NCI-H510A (cell line): Measurements from ENCODE around the gene ENPEP.
"Not testable (repeated sequence)": the region's sequence is repeated elsewhere in the genome, so short reads cannot be mapped to it uniquely, and the experiment has no call there.

Source experiments
- DNase-seq: peaks from one replicate; lab custom pipeline; 2025; lab: John Stamatoyannopoulos, UW

ENPEP gene, protein sequence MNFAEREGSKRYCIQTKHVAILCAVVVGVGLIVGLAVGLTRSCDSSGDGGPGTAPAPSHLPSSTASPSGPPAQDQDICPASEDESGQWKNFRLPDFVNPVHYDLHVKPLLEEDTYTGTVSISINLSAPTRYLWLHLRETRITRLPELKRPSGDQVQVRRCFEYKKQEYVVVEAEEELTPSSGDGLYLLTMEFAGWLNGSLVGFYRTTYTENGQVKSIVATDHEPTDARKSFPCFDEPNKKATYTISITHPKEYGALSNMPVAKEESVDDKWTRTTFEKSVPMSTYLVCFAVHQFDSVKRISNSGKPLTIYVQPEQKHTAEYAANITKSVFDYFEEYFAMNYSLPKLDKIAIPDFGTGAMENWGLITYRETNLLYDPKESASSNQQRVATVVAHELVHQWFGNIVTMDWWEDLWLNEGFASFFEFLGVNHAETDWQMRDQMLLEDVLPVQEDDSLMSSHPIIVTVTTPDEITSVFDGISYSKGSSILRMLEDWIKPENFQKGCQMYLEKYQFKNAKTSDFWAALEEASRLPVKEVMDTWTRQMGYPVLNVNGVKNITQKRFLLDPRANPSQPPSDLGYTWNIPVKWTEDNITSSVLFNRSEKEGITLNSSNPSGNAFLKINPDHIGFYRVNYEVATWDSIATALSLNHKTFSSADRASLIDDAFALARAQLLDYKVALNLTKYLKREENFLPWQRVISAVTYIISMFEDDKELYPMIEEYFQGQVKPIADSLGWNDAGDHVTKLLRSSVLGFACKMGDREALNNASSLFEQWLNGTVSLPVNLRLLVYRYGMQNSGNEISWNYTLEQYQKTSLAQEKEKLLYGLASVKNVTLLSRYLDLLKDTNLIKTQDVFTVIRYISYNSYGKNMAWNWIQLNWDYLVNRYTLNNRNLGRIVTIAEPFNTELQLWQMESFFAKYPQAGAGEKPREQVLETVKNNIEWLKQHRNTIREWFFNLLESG

DNA sequence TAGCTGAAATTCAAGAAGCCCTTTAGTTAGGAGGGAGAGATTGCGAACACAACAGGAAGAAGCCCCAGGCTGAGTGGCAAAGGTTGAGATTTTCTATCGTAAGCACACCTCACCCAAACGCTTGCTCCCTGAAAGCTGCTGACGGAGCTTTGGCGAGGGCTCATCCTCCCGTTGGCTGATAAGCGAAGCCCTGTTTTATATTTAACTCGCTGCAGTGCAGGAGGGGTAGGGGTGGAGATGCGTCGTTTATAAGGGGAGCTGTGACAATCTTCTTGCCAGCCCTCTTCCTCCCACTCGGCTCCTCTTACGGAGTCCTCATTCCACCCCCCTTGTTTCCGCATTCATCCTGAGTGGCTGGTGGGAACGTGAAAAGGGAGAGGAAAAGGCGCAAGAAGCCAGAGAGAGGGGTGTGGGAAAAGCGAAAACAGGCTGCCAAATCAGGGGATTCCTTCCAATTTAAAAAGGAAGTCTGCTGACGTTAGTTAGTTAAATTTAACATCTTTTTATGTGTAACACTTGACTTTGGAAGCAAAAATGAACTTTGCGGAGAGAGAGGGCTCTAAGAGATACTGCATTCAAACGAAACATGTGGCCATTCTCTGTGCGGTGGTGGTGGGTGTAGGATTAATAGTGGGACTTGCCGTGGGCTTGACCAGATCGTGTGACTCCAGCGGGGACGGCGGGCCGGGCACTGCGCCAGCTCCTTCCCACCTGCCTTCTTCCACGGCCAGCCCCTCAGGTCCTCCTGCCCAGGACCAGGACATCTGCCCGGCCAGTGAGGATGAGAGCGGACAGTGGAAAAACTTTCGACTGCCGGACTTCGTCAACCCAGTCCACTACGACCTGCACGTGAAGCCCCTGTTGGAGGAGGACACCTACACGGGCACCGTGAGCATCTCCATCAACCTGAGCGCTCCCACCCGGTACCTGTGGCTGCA is at the start of gene ENPEP:
ENPEP (plus strand) TSS at position 275 of the 938 bp plus-strand sequence; CDS start at position 535, 260 bp downstream.
- no peak for DNase-seq

DNA sequence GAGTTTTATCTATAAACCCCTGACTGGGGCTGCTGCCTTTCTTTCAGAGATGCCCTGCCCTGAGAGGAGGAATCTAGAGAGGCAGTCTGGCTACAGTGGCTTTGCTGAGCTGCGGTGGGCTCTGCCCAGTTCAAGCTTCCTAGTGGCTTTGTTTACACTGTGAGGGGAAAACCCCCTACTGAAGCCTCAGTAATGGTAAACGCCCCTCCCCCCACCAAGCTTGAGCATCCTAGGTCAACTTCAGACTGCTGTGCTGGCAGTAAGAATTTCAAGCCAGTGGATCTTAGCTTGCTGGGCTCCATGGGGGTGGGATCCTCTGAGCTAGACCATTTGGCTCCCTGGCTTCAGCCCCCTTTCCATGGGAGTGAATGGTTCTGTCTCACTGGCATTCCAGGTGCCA is 44.1 kb upstream of the ENPEP start:
- not testable (repeated sequence) for DNase-seq

DNA sequence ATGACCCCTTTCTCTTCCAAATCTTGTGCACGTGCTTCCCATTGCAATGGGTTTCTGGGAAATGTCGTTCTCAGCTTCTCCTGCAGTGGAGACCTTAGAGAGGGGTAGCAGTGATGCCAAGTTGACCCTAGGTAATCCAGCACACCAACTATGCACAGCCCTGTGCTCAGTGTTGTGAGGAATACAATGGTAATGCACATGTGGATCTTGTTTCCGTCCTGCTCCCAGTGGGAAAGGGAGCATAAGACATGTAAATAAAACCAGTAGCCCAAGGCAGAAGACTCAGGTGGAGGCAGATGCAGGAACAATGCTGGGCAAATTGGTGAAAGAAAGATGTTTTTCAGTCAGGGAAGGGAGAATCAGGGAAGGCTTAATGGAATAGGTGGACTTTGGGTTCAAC is 38.7 kb upstream of the ENPEP start:
- DNase-seq, result not testable (repeated sequence)

DNA sequence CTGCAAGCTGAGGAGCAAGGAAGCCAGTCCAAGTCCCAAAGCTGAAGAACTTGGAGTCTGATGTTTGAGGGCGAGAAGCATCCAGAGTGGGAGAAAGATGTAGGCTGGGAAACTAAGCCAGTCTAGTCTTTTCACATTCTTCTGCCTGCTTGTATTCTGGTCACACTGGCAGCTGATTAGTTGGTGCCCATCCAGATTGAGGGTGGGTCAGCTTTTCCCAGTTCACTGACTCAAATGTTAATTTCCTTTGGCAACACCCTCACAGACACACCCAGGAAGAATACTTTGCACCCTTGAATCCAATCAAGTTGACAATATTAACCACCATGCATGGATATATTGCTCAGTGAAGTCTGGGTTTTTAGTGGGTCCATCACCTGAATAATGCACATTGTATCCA is 36.7 kb upstream of the ENPEP start:
- not testable (repeated sequence) for DNase-seq

DNA sequence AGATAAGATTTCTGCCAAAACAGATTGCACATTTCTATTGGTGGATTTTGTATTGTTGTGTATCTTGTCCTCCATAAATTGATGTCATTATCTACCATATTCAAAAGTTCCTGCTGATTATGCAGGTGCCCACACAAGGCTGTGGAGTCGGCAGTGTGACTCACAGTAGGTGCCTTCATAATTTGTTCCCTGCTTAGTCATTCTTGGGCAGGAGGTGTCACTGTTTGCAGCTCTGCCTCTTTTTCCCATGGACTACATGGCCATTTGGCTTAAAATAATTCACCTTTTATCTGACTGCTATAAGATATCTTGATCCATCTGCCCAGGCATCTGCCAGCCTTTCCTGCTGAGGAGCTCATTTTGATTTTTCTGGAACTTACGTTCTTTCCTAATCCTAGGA is 33.6 kb upstream of the ENPEP start:
- no peak for DNase-seq

DNA sequence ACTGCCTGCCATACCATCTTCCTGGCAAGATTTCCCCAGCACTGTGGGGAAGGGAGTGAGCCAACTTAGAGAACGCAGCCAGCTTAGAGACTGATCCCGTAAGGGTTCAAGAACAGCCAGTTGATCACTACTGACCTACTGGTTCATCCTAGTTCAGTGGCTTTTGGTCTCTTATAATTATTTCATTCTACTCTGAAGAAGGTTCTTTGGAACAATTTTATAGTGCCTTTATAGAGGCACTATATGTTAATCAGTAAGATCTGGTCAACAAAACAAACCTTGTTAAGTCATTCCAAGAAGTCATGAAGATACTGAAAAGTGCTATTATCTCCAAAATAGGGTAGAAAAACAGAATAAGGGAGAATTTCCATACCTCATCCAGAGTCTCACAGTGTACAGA is 33.2 kb upstream of the ENPEP start:
- DNase-seq, result no peak

DNA sequence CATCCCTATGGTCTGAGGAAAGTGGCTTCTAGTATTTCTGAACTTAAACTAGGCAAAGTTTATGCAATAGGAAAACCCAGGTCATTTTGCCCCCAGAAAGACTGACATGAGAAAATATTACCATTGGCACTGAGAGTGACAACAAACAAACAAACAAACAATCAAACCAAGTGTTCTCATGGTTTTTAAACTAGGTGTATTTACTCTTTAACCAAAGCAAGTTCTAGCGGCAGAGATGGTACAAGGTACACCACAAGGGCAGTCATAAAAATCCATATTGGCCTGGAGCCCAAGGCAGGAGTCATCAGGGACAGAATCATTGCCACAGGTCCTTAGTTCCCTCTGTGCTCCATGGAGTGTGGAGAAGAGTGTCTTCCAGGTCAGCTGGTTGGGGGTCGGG is 26.0 kb upstream of the ENPEP start:
- DNase-seq, result no peak

DNA sequence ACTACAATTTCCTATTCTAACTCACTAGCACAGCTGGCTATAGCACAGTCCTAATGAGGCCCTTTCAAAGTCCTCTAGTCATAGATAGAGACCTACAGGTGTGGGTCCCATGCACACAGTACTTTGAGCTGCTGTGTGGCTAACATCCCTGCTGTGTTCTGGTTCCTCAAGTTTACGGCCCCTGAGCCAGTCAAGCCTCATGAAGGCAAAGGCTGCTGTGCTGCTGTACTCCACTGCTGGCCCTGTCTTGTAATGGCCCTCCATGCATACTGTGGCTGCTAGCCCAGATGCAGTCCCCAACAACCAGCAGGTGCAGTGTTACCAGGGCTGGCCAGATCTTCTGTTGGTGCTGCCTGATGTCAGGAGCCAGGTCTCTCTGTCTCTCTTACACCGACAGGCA is 23.4 kb upstream of the ENPEP start:
- no peak for DNase-seq

DNA sequence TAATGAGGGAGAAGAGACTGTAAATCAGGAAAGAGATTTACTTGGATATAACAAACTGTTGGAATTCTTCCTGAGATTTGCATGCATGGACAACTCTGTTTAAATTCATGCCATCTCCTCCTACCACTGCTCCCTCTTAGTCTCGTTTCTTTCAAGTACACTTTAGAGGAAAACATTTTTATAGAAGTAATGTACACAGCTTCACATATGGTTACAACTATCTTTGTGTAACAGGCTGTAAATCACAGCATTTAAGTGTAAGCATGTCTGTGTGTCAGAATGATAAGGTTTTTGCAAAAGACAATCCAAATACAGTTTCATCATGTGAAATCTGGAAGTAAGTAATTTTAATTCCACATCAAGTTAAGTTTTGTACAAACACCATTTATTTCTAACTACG is 21.5 kb upstream of the ENPEP start:
- DNase-seq, result no peak

DNA sequence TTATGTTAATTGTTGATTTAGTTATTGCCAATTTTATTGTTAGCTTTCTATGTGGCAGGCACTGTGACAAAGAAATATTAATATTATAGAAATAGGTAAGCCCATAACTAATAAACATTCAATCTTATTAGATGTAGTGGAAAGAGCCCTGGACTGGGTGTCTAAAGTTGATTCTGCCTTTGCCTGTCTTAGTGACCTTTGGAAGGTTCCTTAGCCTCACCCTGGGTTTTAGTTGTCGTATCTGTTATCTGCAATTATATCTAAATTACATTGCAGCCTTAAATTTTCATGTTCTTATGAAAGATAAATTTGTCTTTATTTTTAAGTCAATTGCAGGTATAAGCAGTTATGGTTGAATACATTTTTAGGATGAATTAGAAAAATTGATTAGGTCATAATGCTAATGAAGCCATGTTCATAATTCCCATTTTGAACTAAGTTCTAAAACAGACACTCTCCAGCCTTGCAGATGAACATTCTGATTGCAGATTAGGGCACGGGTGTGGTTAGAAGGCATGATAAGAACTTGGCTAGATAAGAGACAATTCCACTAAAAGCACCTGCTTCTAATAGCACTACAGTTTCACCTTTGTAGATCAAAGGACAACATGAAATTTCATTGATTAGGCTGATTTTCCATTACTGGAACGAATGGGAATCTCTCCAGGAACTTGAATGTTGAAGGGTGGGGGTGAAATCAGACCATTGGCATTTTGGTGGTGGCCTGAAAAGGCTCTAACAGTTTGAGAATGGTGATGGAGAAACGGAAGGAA is 17.3 kb upstream of the ENPEP start:
- DNase-seq, result no peak

DNA sequence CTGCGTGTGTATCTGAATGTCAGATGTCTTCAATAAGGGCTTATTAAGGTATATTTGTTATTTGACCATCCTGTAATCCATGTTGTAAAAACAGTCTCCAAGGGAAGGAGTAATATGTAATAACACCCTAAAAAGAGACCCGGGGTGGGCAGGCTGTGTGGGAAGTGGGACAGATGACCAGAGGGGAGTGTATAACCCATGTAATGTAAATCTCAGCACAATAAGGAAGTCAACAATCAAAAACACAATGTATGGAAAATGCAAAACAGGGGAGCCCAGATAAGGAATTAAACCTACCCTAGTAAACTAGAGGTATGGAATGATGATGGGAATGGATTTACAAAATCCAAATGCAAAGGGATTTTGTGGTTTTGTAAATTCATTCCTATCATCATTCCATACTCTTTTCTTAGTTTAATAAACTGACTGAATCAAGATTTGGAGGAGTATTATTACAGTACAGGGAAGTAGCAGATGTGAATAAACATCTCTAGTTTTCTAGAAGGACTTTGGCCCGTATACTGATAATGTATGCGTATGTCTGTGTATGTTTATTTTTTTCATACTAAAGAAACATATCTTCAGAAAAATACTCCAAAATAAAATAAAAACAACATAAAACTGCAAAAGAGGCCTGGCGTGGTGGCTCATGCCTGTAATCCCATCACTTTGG is 15.7 kb upstream of the ENPEP start:
- no peak for DNase-seq

DNA sequence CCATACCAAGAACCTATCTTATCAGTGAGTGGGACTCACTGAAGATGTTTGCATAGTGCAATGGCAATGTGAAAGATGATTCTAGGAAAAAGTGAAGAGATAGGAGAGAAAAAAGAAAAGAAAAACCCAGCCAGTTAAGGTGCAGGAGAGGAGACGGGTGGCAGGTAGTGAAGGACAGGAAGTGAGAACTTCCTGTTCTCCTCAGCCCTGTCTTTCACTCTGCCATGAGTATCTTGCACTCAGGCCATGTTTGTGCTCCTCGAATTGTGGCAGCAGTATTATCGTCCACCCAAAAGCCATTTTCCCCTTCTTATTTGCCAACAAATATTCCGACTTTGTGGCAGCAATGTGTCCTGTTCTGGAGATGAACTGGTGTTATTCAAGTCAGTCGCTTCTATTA is 8.6 kb upstream of the ENPEP start:
- no peak for DNase-seq

DNA sequence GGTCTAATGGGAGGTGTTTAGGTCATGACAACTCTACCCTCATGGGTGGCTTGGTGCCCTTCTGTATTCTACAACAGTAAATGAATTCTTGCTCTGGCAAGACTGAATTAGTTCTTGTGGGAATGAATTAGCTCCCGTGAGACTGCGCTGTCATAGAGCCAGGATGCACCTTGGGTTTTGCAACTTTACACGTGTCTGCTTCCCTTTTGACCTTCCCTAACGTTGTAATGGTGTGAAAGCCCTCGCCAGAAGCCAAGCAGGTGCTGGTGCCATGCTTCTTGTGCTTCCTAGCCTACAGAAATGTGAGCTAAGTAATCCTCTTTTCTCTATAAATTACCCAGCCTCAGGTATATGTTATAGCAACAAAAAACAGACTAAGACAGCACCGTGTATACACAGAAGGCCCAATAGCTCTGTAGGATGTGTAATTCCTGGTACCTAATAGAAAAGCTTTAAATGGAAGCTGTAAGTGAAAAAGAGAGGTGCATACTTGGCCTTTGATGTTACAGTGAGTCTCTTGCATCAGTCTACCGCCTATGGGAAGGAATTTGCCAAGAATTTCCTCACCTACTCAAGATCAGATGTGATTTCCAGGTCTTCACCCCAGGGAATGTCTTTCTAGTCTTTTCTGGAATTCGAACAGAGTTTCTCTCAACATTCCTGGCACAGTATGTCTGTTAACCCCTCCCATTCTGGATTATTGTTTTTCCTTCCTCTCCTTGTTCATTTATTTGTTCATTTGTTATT is 3.2 kb upstream of the ENPEP start:
- DNase-seq, result no peak

DNA sequence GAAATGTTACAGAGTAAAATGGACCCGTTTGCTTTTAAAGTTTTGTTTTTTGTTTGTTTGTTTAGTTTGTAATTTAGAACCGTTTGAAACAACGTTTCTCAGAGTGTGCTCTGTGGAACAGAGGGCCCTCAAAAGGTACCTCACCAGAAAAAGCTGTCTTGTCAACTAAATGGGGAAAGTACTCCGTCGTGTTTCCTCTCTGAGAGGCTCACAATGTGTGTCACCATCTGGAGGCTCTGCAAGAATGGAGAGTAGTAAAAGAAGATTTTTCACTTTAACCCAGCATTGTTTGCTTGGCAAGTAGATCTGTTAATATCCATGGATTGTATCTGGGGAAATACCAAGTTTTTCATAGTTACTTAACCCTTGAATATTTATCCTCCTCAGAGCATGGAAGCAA is 1.5 kb upstream of the ENPEP start:
- no peak for DNase-seq

DNA sequence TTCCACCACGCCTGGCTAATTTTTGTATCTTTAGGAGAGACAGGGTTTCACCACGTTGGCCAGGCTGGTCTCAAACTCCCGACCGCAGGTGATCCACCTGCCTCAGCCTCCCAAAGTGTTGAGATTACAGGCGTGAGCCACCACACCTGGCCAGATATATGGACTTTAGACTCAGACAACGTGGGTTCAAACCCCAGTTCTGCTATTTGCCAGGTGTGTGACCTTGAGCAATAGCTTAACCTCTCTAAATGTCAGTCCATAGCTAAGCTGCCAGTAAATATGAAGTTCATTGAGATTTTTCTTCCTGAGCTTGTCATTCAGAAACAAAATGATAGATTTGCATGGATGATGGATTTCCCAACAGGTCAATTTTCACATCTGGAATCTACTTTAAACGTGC is 875 bp upstream of the ENPEP start:
- not testable (repeated sequence) for DNase-seq

DNA sequence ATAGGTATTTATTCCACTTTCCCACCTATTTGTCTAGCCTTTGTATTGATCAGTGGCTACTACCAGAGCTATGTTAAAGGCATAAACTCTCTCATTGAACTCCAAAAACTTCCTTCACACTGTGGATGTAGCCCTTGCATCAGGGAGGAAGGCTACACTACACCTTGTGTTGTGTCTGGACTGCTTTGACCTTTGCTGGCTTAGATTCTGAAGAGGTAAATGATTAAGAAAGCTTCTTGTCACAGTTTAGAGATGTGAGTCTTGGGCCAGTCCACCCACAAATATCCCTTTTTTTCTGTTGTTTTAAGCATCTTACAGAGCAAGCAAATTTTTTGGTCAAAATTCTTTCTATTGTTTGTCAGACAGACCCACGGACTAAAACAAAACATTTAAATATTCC is 1.9 kb downstream of the ENPEP start:
- DNase-seq, result no peak

DNA sequence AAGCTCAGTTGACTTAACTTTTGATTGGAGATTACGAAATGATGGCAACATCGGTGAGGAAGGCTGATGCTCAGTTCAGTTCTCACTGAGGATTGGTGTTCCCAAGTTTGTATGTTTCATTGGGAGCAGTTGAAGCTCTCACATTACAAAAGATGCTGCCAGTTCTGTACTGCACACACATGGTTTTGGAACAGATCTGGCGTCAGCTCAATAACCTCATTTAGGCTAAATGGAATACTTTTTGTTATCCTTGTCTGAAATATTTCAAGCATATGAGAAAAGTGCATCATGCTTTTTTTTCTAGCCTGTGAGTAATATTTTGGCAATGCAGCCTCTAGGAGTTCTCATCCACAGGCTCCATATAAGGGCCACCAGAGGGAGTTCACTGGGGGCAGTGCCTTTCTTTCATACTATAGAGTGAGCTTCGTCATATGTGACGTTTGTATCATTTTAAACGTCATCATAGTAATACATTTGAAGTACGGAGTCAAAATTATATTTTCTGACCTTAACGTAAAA is 4.1 kb downstream of the ENPEP start:
- no peak for DNase-seq

DNA sequence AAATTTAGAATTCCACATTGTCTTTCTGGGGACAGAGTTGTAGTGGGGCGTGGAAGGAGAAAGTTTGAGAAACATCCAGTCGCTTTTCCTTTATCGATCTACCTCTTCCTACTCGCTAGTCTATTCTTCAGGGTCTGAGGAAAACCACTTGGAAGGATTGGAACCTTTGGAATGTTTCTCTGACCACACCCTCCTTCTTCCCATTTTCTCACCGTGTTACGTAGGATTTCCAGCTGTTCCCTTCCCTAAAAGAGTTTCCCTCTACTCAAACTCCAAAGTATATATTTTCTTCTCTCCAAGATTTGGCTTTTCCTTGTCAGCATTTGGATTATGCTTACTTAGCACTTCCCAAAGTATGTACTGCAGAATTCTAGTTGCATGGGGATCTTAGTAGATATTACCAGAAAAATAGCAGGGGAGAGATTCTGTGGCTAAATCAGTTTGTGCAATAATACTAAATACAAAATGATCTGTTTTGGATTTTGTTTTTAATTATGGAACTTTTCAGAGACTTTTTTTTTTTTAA is 4.9 kb downstream of the ENPEP start:
- DNase-seq, result no peak

DNA sequence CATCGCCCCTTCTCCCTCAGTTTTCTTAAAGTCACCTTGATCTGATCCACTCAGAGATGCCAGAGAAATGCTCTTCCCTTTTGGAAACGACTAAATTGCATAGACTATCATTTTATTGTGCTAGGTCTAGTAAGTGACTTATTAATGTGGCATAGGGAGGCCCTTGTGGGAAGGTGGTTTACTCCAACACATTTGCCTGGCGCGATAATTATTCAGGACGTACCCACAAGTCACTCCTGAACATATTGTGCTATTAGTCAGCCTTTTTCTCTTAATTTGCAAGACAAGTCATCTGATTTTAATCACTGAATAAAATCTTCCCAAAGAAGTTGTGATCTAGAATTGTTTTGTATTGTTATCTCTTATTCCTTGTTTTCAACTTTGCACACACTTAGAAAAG is 7.6 kb downstream of the ENPEP start:
- no peak for DNase-seq
